Middle frontal gyrus (tissue), 1 donor: ENCODE measurements around the gene ANKRD2.

Experiments used
- DNase-seq: peaks from one replicate; pipeline ENCODE4 v3.0.0-alpha.2; 2015; ENCODE audit warnings: low spot score; ENCODE audit errors: extremely low spot score

The ANKRD2 gene

DNA sequence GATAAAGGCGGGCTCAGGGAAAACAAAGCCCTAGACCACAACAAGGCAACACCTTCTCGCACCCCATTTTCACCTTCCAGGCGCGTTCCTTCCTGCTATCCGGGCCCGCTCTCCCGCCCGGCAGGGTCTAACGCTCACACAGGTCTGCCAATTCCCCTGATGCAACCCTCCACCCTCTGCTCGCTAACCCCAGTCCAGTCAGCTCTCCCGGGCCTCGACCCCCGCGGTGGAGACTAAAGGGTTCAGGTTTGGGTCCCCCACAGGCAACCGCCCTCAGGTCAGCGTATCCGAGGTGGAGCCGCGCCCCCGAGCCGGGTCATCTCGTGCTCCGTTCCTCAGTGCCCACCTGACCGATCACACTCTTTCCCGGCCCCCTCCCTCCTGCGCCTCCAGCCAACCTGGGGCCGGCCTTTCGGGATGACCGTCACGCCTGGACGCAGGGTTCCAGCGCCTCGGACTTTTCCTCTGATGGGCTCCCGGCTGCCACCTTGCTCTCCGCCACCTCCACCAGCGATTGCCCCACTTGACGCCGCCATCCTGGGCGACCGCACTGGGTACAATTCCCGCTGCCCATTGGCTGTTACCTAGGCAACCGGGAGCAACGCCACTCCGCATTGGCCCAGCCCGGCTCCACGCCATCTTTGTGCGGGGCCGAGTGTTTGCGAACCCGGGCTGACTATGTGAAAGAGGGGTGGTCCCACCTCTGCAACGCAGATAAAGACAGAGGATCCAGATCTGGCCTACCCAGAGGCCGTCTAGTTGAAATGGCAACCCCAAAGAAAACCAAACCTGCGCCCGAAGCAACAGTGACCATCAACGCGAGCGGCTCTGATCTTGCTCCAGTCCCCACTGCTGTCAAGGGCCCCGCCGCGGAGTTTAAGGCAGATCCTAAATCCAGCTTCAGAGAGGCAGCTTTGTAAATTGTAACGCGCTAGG is 60.6 kb downstream of the ANKRD2 start, which contains the start of gene MORN4:
TSS of gene MORN4 (minus strand) at position 552 of the 936 bp plus-strand sequence. CDS start 13,847 bp downstream, outside the sequence.
- DNase-seq: peak; percentile 91
